Measurements from ENCODE around the gene KLHDC7A.

KLHDC7A gene

GRCh38 chr1:18473195-18473815 is 7.4 kb upstream of the KLHDC7A start:
- no peak for DNase-seq

GRCh38 chr1:18474559-18475175 is 6.1 kb upstream of the KLHDC7A start:
- DNase-seq, result no peak

GRCh38 chr1:18475234-18475905 is 5.4 kb upstream of the KLHDC7A start:
- no peak for DNase-seq

- no peak for DNase-seq
These were observed 1.3 kb upstream of the KLHDC7A start for GRCh38 chr1:18479454-18479853.

GRCh38 chr1:18481190-18481920 is 625 bp downstream of the KLHDC7A start:
- no peak for DNase-seq

- no peak for DNase-seq
These were observed 1.4 kb downstream of the KLHDC7A start for GRCh38 chr1:18481921-18482701.

GRCh38 chr1:18482721-18483425 is 2.1 kb downstream of the KLHDC7A start:
- no peak for DNase-seq

GRCh38 chr1:18484276-18484675 is 3.5 kb downstream of the KLHDC7A start:
- no peak for DNase-seq

- DNase-seq, result no peak
These were observed 4.0 kb downstream of the KLHDC7A start for GRCh38 chr1:18484721-18485120.

- no peak for DNase-seq
These were observed 4.5 kb downstream of the KLHDC7A start for GRCh38 chr1:18485227-18485626.

- no peak for DNase-seq
These were observed 5.5 kb downstream of the KLHDC7A start for GRCh38 chr1:18486195-18486594.

GRCh38 chr1:18489417-18490143 is 8.8 kb downstream of the KLHDC7A start:
- DNase-seq, result no peak

- DNase-seq, result no peak
These were observed 10.4 kb downstream of the KLHDC7A start for GRCh38 chr1:18491168-18491567.

GRCh38 chr1:18494304-18494703 is 13.6 kb downstream of the KLHDC7A start:
- no peak for DNase-seq

- no peak for DNase-seq
These were observed 14.9 kb downstream of the KLHDC7A start for GRCh38 chr1:18495635-18496034.

- no peak for DNase-seq
These were observed 15.3 kb downstream of the KLHDC7A start for GRCh38 chr1:18496056-18496455.

- no peak for DNase-seq
These were observed 15.9 kb downstream of the KLHDC7A start for GRCh38 chr1:18496497-18497235.

- no peak for DNase-seq
These were observed 21.1 kb downstream of the KLHDC7A start for GRCh38 chr1:18501833-18502232.

- DNase-seq, result no peak
These were observed 23.9 kb downstream of the KLHDC7A start for GRCh38 chr1:18504609-18505008.

- no peak for DNase-seq
These were observed 24.9 kb downstream of the KLHDC7A start for GRCh38 chr1:18505666-18506065.

GRCh38 chr1:18508084-18508483 is 27.4 kb downstream of the KLHDC7A start:
- no peak for DNase-seq
